Measurements from ENCODE around the gene UNC13B.
"Not testable (repeated sequence)": the region's sequence is repeated elsewhere in the genome, so short reads cannot be mapped to it uniquely, and the experiment has no call there.

UNC13B gene

DNA sequence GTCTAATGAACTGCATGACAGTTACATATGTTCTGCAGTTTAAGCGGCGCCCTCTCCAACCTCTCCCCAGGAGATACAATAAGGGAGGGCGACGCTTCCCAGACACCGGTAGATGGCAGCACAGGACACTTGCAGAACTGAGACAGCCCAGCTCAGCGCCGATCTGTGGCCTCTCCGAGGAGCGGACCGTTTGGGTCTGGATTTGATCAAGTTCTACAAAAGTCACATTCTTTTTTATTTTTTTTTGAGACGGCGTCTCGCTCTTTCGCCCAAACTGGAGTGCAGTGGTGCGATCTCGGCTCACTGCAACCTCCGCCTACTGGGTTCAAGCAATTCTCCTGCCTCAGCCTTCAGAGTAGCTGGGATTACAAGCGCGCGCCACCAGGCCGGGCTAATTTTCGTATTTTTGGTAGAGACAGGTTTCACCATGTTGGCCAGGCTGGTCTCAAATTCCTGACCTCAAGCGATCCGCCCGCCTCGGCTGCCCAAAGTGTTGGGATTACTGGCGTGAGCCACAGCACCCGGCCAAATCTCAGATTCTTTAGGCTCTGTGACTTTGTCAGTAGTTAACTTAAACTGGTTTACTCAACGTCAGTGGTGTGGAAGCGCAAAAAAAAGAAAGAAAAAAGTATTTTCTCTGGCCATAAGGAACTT, 44.8 kb upstream of the UNC13B start:
- H3K27ac ChIP-seq, result peak overlapping the region; percentile 82
- TF ChIP-seq, protein P1, sequence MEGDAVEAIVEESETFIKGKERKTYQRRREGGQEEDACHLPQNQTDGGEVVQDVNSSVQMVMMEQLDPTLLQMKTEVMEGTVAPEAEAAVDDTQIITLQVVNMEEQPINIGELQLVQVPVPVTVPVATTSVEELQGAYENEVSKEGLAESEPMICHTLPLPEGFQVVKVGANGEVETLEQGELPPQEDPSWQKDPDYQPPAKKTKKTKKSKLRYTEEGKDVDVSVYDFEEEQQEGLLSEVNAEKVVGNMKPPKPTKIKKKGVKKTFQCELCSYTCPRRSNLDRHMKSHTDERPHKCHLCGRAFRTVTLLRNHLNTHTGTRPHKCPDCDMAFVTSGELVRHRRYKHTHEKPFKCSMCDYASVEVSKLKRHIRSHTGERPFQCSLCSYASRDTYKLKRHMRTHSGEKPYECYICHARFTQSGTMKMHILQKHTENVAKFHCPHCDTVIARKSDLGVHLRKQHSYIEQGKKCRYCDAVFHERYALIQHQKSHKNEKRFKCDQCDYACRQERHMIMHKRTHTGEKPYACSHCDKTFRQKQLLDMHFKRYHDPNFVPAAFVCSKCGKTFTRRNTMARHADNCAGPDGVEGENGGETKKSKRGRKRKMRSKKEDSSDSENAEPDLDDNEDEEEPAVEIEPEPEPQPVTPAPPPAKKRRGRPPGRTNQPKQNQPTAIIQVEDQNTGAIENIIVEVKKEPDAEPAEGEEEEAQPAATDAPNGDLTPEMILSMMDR (conservative IDR thresholded peaks at IDR 0.05), result peak; percentile 99

DNA sequence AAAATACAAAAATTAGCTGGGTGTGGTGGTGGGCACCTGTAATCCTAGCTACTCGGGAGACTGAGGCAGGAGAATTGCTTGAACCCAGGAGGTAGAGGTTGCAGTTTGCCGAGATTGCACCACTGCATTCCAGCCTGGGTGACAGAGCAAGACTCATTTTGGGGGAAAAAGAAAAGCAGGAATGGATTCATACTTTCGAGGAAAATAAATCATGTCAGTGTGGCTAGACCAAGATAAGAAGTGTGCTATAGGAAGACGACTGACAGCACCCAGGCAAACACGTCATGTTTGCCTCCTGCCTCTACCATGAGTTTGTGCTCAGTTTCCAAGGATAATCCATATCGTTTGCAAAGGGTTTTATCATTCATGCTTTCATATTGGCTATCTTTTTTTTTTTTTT, 26.9 kb upstream of the UNC13B start:
- TF ChIP-seq, protein P1 (conservative IDR thresholded peaks at IDR 0.05), result no peak
- H3K27ac ChIP-seq, result no peak overlapping the region

DNA sequence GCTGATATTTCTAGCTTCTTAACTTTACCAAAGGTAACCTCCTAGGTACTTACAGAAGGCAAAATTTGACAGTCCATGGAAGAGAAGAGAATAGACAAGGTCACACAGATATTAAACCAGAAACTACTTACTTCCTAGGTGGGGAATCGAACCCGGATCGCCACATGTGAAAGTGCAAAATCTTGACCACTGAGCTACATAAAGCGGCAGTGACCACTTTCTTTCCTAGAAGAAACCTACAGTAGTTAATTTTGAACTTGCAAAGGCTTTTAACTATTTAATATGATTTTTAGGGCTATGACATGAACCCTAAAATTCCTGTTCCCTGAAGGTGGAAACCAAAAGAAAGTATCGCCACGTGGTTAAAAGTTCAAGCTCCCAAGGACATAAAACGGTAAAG, 25.8 kb upstream of the UNC13B start:
- TF ChIP-seq, protein P1 (conservative IDR thresholded peaks at IDR 0.05), result no peak

DNA sequence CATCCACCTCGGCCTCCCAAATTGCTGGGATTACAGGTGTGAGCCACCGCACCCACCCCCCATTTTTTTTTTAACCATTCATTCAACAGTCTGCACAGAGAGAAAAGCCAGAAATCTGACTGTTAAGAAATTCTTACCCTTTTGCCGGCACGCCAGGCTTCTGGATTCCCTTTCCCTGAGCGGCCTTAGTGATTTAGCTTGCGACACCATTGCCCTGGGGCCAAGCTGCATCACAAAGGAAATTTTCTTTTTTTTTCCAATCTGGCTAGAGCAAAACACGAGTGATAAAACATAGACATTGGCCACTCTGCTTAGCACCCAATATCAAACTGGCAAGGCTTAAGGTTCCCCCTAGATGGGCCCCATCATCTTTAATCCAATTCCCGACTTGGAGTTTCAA, 24.9 kb upstream of the UNC13B start:
- TF ChIP-seq, protein P1 (conservative IDR thresholded peaks at IDR 0.05), result no peak
- no peak overlapping the region for H3K27ac ChIP-seq

More for the DNA sequence above, 25.8 kb upstream of the UNC13B start:
- no peak overlapping the region for H3K27ac ChIP-seq

DNA sequence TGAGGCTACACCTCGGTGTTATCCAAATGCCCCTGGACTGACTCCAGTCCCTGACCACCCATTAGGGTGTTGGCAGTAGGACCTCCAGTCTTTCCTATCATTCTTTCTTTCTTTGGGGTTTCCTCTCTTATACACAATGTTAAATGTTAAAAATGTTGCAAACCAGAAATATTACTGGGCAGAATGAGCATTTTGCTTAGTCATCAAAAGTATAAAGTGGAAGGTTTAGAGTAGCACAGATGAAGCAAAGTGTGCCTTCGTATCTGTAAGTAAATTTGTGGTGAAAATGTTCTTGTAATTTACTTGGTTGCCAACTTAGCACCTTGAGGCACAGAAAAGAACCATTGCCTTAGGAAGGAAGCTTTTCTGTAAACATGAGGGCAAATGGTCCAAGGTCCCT, 21.7 kb upstream of the UNC13B start:
- TF ChIP-seq, protein P1 (conservative IDR thresholded peaks at IDR 0.05), result no peak

DNA sequence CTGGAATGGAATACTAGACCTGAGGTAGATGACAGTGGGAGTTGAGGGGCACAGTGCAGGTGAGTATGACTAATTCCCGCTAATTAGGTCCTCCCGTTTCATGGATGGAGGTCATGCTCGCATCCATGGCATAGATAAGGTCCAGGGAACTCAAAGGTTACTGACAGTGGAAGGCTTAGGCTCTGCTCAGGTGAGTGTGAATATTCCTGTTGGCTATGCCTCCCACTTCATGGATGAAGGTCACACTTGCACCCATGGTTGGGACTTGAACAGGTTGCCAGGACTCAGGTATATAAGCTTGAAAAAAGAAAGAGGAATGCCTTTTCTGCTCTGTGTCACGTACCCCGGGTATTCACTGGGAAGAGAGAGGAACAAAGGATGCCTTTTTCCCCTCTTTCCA, 19.8 kb upstream of the UNC13B start:
- TF ChIP-seq, protein P1 (conservative IDR thresholded peaks at IDR 0.05), result no peak

More for the DNA sequence above, 21.7 kb upstream of the UNC13B start:
- no peak overlapping the region for H3K27ac ChIP-seq

DNA sequence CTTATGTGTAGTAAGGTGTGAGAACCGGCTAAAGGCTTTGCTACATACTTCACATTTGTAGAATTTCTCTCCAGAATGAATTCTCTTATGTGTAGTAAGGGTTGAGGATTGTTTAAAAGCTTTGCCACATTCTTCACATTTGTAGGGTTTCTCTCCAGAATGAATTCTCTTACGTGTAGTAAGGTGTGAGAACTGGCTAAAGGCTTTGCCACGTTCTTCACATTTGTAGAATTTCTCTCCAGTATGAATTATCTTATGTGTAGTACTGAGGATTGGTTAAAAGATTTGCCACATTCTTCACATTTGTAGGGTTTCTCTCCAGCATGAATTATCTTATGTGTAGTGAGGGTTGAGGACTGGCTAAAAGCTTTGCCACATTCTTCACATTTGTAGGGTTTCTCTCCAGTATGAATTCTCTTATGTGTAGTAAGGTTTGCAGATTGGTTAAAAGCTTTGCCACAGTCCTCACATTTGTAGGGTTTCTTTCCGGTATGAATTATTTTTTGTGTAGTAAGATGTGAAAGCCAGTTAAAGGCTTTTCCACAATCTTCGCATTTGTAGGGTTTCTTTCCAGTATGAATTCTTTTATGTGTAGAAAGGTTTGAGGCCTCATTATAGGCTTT, 13.8 kb upstream of the UNC13B start:
- H3K27ac ChIP-seq, result not testable (repeated sequence)

More for the DNA sequence above, 19.8 kb upstream of the UNC13B start:
- H3K27ac ChIP-seq, result no peak overlapping the region

DNA sequence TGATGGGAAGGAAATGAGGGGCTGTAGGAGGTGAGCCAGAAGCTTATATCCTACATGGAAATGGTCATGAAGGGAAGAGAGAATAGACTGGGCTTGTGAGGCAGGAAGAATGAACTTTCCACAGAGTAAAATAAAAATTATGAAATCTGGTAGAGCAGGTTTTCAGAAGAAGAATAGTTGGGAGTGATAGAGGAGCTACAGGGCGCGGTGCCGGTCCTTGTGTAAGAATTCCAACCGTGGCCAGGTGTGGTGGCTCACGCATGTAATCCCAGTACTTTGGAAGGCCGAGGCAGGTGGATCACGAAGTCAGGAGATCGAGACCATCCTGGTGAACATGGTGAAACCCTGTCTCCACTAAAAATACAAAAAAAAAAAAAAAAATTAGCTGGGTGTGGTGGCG, 8.9 kb upstream of the UNC13B start:
- no peak overlapping the region for H3K27ac ChIP-seq
- TF ChIP-seq, protein P1 (conservative IDR thresholded peaks at IDR 0.05), result no peak
